Neuron (in vitro differentiated cells): Measurements from ENCODE around the gene GTF3C2.

Source experiments
- H2AFZ ChIP-seq: one replicate; pipeline ENCODE4 v1.6.1; 2013; ENCODE audit warnings: low read depth, mild to moderate bottlenecking, inconsistent platforms, low read length, moderate library complexity
- H3K27me3 ChIP-seq: one replicate; pipeline ENCODE4 v1.6.1; 2013; ENCODE audit warnings: low read length; ENCODE audit not compliant: insufficient read depth
- H3K36me3 ChIP-seq: one replicate; pipeline ENCODE4 v1.6.1; 2013; ENCODE audit warnings: low read length; ENCODE audit not compliant: insufficient read depth
- H3K4me1 ChIP-seq: one replicate; pipeline ENCODE4 v1.6.1; 2013; ENCODE audit warnings: low read length; ENCODE audit not compliant: insufficient read depth
- H3K4me3 ChIP-seq: 2 replicates; pipeline ENCODE4 v1.5.1; 2013; ENCODE audit warnings: mild to moderate bottlenecking, low read length, moderate library complexity
- H3K9me3 ChIP-seq: one replicate; pipeline ENCODE4 v1.6.1; 2013; ENCODE audit warnings: low read length

Gene GTF3C2

DNA sequence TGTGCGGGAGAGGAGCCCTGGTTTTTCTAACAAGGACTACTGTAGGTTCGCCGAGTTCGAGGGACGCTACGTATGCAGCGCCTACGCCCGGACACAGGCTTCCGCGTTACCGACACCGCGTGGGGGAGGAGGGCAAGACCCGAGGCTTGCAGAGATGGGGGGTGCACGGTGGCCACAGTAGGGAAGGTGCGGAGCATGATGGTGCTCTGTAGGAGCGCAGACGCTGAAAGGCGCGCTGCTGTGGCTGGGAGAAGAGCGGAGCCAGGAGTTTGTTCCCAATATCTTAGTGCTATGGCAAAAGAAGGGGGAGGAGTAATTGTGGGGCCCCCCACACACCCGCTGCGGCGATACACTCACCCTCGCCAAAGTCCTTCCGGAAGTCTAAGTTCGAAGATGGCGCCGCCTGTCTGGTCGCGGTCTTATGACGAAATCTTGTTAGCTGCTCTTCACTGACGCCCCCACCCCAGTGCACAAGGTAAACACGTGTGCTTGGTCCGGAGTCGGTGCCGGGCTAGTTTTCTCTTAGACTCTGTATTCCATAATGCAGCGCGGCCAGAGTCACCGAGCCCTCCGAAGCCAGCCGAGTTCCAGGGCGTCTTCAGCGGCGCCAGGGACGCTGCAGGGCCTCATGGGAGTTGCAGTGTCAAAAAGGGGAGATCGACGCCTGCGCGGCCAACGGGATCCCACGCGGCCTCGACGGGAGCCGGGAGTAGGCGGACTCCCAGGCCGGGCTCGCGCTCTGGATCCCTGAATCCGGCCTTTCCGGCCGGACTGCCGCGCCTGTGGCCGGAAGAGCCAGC lies at the start of gene GTF3C2:
Gene GTF3C2 (minus strand): TSS at position 383 of the 800 bp plus-strand sequence. CDS start 13,210 bp downstream, outside the sequence.
- Histone ChIP-seq H3K9me3 (no peaks in the 10 kb centered on the region), H3K27me3 (no peaks in the 10 kb centered on the region), H3K4me3 (peak within 1 kb of the TSS; percentile 84), H2AFZ (peak within 1 kb of the TSS; percentile 85), H3K36me3 (no peaks in the 10 kb centered on the region), H3K4me1 (peaks cover 9% of the 10 kb centered on the region)

GRCh38 chr2:27400348-27401135 lies 44.0 kb upstream of the GTF3C2 start:
- no peaks in the 10 kb centered on the region for H3K4me1 ChIP-seq
- no peaks in the 10 kb centered on the region for H3K27me3 ChIP-seq
- H3K9me3 ChIP-seq, result peaks cover 2% of the 10 kb centered on the region
- H3K36me3 ChIP-seq, result peaks cover 17% of the 10 kb centered on the region
- H3K4me3 ChIP-seq, result no peak overlapping the region
- H2AFZ ChIP-seq, result no peak overlapping the region

DNA sequence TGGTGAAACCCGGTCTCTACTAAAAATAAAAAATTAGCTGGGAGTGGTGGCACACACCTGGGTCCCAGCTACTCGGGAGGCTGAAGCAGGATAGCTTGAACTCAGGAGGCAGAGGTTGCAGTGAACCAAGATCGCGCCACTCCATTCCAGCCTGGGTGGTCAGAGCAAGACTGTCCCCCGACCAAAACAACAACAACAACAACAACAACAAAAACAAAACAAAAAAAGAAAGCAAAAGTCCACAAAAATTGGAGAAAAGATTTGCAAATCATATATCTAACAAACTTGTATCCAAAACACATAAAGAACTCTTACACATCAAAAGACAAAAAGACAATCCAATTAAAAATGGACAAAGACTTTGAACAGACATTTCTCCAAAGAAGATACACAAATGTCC lies 42.4 kb upstream of the GTF3C2 start:
- no peak overlapping the region for H2AFZ ChIP-seq
- no peak overlapping the region for H3K4me3 ChIP-seq
- no peaks in the 10 kb centered on the region for H3K4me1 ChIP-seq
- peaks cover 12% of the 10 kb centered on the region for H3K36me3 ChIP-seq
- H3K9me3 ChIP-seq, result peaks cover 2% of the 10 kb centered on the region
- no peaks in the 10 kb centered on the region for H3K27me3 ChIP-seq

DNA sequence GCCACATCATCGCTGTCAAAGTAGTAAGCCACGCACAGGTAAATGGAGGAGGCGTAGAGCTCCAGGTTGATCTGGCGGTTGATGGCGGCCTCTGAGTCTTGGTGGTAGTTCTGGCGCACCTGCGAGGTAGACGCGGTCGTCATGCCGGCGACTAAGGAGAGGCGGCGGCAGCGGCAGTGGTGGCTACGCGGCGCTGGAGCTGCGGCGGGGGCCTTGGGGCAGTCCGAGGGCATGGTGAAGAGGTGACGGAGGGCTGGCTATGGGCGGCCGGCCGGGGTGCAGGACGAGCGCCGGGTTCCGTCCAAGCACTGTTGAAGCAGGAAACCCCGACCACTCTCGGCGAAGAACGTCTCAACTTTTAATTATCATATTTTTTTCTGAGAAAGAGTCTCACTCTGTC lies 36.7 kb upstream of the GTF3C2 start:
- peaks cover 16% of the 10 kb centered on the region for H3K36me3 ChIP-seq
- no peaks in the 10 kb centered on the region for H3K9me3 ChIP-seq
- no peak overlapping the region for H2AFZ ChIP-seq
- no peaks in the 10 kb centered on the region for H3K4me1 ChIP-seq
- H3K4me3 ChIP-seq, result no peak overlapping the region
- H3K27me3 ChIP-seq, result no peaks in the 10 kb centered on the region

- Histone ChIP-seq H2AFZ (no peak overlapping the region), H3K4me1 (no peaks in the 10 kb centered on the region), H3K9me3 (no peaks in the 10 kb centered on the region), H3K36me3 (peaks cover 24% of the 10 kb centered on the region), H3K4me3 (no peak overlapping the region), H3K27me3 (no peaks in the 10 kb centered on the region)
Measured at GRCh38 chr2:27390822-27391679, 34.5 kb upstream of the GTF3C2 start.

DNA sequence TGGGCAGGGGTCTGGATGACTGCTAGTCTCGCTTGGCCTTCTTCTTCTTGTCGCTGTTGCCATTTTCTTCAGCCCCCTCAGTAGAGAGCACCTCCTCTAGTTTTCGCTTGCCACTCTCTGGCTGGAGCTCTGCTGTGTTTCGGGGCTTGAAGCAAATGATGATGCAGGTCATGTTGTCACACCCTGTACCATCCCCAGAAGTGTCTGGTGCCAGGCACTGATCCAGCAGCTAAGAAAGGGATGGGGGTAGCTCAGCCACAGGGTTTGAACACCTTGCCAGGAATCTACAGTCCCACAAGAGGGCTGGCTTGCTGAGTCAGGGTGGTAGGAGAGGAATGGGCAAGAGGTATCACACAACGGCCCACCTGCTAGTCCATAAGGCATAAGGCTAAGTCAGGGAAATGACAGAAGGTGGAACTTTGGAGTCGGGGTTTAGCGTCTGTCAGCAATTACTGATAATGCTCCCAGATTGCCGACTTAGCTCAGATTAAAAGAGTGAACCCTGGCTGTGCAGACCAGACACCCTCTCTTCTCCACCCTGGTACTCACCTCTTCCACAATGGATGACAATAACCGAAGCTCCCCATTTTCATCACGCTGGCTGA lies 25.1 kb upstream of the GTF3C2 start:
- H3K4me3 ChIP-seq, result no peak overlapping the region
- H3K4me1 ChIP-seq, result peaks cover 26% of the 10 kb centered on the region
- H3K27me3 ChIP-seq, result no peaks in the 10 kb centered on the region
- no peak overlapping the region for H2AFZ ChIP-seq
- no peaks in the 10 kb centered on the region for H3K9me3 ChIP-seq
- H3K36me3 ChIP-seq, result peaks cover 74% of the 10 kb centered on the region

DNA sequence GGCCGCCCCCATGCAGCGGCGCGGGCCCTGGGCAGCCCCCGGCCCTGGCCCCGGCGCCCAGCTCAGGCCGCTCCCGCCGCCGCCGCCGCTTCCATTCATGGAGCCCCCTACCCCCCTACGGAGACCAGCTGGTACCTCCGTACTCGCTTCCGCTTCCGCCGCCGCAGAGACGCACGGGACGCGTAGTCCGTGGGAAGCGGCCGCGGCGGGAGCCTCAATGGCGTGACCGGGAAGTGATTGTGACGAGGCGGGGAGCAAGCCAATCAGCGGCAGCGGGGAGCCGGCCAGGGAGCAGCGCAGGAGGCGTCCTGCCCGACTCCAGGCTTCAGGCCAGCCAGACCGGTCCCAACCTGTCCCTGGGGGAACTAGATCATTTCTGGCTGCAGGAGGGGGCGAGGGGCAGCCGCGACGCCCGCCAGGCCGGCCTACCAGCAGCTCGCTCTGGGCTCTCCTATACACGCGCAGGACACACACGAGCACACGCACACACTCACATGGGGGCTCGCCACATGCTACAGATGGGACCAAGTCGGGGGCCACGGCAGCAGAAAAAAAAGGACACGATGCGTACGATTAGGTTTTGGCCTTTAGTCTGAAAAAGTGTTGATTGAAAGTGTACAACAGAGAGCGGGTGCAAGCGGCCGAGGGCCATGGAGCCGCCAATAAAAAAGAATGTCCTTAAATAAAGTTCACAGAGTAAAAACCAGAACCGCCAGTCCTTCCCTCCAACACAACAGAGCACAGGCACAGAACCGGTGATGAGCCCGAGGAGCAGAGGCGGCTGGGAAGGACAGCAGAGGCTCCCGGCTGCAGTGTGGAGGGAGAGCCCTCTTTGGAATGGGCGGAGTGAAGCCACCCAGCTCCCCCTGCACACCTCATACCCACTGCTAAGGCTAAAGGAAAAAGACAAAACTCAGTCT lies 24.3 kb upstream of the GTF3C2 start, which contains the start of gene ZNF513:
Gene ZNF513 (minus strand): TSS at position 109 of the 920 bp plus-strand sequence. CDS start 208 bp downstream, outside the sequence.
- H3K27me3 ChIP-seq, result no peaks in the 10 kb centered on the region
- peaks cover 77% of the 10 kb centered on the region for H3K36me3 ChIP-seq
- H2AFZ ChIP-seq, result no peak within 1 kb of the TSS
- peaks cover 26% of the 10 kb centered on the region for H3K4me1 ChIP-seq
- no peaks in the 10 kb centered on the region for H3K9me3 ChIP-seq
- H3K4me3 ChIP-seq, result peak within 1 kb of the TSS; percentile 73

DNA sequence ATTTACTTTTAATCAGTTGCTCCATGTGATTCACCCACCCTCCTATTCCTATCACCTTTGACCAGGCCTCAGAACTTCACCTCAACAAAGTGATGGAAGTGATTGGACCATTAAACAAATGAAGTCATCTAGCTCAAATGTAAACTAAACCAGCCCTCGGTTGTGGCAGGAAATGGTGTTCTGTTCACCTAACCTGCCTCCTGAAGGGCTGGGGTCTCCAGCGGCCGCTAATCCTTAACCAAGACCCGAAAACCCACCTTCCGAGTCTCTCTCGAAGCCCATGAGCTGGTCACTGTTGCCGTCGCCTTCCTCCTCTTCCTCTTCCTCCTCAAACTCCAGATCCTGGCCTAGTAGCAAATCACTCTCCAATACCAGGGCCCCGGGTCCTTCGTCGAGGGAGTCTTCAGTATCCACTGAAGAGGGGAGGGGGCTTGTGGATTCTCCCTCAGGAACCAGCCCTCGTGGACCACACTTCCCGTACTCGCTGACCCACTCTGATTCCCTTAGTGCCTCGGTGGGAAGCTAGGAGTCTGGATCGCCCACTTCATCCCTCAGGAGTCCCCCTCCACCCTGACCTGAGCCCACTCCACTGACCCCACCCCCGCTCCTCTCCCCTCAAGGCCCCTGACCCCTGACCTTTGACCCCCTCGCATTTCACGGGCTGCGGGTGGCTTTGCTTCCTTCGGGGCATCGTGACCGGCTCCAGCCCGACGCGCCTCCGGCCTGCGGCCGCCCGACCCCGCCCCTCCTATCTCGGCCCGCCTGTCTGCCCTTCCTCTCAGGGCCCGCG lies 23.5 kb upstream of the GTF3C2 start:
- Histone ChIP-seq H3K9me3 (no peaks in the 10 kb centered on the region), H2AFZ (no peak overlapping the region), H3K4me1 (peaks cover 26% of the 10 kb centered on the region), H3K4me3 (peak overlapping the region; percentile 73), H3K27me3 (no peaks in the 10 kb centered on the region), H3K36me3 (peaks cover 78% of the 10 kb centered on the region)

- H3K4me3 ChIP-seq, result peak overlapping the region; percentile 73
- no peaks in the 10 kb centered on the region for H3K27me3 ChIP-seq
- no peaks in the 10 kb centered on the region for H3K9me3 ChIP-seq
- no peak overlapping the region for H2AFZ ChIP-seq
- H3K36me3 ChIP-seq, result peaks cover 78% of the 10 kb centered on the region
- H3K4me1 ChIP-seq, result peaks cover 26% of the 10 kb centered on the region
Measured at GRCh38 chr2:27379383-27379835, 22.8 kb upstream of the GTF3C2 start.

GRCh38 chr2:27378809-27379290 lies 22.3 kb upstream of the GTF3C2 start:
- Histone ChIP-seq H3K4me1 (peaks cover 26% of the 10 kb centered on the region), H3K27me3 (no peaks in the 10 kb centered on the region), H3K9me3 (no peaks in the 10 kb centered on the region), H3K36me3 (peaks cover 76% of the 10 kb centered on the region), H2AFZ (no peak overlapping the region), H3K4me3 (peak overlapping the region; percentile 73)
